Measurements from ENCODE around the gene UXS1. TPM values are rescaled to one million over a fixed set of nuclear protein-coding genes. Genes with fewer than 3 reads are reported as not detected.

The UXS1 gene
- total RNA-seq, 4 donors from 2014 or later, result 18.5 to 26.5 (median 22.8) TPM

DNA sequence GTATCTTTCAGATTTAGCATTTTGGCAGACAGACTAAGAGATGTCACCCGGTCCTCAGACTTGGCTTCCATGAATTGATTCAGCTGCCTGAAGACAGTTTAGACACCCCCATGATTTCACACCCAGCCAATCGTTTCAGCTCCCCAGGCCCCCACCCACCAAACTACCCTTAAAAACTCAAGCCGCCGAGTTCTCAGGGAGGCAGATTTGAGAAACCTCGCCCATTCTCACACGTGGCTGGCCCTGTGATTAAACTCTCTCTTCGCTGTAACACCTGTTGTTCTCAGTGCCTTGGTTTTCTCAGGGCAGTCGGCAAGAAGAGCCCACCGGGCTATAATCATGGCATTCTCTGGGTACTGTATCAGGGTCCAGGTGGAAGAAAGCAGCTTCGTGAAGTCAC lies 35.2 kb downstream of the UXS1 start:
- TF ChIP-seq, protein P1, sequence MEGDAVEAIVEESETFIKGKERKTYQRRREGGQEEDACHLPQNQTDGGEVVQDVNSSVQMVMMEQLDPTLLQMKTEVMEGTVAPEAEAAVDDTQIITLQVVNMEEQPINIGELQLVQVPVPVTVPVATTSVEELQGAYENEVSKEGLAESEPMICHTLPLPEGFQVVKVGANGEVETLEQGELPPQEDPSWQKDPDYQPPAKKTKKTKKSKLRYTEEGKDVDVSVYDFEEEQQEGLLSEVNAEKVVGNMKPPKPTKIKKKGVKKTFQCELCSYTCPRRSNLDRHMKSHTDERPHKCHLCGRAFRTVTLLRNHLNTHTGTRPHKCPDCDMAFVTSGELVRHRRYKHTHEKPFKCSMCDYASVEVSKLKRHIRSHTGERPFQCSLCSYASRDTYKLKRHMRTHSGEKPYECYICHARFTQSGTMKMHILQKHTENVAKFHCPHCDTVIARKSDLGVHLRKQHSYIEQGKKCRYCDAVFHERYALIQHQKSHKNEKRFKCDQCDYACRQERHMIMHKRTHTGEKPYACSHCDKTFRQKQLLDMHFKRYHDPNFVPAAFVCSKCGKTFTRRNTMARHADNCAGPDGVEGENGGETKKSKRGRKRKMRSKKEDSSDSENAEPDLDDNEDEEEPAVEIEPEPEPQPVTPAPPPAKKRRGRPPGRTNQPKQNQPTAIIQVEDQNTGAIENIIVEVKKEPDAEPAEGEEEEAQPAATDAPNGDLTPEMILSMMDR (IDR thresholded peaks at IDR 0.05; ENCODE audit: low read depth), result no peak

DNA sequence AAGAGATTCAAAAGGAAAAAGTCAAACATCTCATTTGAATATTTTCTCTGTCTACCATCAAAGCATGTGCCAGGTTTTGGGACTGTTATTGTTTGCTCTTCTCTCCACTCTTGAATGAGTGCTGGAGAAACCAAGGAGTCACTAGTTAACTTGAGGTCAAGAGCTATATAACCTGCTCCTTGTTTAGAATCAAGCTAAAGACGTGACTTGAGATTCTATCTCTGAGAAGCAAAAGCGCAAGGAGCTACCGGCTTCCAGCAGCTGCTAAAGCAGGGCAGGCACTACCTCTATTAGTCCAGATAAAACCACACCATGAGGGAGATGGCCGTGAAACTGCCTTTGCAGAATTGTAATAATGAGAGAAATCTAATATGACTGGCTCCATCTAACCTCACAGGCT lies 36.0 kb downstream of the UXS1 start:
- TF ChIP-seq, protein P1 (IDR thresholded peaks at IDR 0.05; ENCODE audit: low read depth), result no peak

DNA sequence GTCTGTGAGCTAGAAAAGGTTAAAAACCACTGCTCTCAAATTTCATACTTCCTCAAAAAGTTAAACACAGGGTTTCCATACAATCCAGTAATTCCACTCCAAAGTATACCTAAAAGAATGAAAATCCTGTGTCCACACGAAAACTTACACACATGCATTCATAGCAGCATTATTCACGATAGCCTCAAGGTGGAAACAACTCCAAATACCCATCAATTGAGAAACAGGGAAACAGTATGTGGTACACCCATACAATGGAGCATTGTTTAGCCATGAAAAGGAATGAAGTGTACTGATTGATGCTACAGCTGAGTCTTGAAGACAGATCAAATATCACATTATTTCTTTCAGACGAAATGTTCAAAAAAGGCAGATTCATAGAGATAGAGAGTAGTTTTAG lies 36.7 kb downstream of the UXS1 start:
- TF ChIP-seq, protein P1 (IDR thresholded peaks at IDR 0.05; ENCODE audit: low read depth), result no peak

DNA sequence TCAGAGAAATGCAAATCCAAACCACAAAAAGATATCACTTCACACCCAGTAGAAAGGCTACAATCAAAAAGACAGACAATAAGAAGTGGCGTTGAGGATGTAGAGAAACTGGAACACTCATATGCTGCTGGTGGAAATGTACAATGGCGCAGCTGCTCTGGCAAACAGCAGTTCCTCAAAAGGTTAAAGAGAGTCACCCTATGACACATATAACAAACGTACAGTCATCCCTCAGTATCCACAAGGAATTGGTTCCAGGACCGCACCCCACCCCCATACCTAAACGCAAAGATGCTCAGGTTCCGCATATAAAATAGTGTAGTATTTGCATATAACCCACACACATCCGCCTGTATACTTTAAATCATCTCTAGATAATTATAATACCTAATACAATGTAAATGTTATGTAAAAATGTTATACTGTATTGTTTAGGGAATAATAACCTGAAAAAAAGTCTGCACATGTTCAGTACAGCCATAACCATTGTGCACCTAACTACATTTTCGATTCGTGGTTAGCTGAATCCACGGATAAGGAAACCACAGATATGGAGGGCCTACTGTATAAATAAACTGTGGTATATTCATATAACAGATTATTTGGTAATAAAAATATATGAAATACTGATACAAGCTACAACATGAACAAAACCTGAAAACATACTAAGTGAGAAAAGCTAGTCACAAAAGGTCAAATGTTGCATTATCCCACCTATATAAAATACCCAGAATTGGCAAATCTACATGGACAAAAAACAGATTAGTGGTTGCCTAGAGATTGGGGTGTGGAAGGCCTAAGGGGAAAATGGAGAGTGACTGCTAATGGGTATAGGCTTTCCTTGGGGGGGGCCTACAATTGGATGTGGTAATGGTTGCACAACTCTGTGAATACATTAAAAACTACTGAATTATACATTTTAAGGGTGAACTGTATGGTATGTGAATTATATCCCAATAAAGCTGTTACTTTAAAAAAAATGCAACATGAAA lies 37.5 kb downstream of the UXS1 start:
- TF ChIP-seq, protein P1 (IDR thresholded peaks at IDR 0.05; ENCODE audit: low read depth), result no peak

DNA sequence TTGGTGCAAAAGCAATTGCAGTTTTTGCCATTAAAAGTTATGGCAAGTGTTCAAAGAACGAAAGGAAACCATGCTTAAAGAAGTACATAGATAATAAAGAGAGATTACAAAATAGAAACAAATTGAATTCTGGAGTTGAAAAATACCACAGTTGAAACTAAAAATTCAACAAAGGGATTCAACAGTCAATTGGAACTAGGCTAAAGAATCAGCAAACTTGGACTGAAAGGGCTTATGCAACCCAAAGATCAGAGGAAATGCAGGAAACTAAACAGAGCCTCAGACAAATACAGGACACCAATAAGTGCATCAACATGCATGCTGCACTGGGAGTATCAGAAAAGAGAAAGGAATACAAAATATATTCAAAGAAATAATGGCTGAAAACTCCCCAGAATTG lies 40.3 kb downstream of the UXS1 start:
- TF ChIP-seq, protein P1 (IDR thresholded peaks at IDR 0.05; ENCODE audit: low read depth), result no peak

DNA sequence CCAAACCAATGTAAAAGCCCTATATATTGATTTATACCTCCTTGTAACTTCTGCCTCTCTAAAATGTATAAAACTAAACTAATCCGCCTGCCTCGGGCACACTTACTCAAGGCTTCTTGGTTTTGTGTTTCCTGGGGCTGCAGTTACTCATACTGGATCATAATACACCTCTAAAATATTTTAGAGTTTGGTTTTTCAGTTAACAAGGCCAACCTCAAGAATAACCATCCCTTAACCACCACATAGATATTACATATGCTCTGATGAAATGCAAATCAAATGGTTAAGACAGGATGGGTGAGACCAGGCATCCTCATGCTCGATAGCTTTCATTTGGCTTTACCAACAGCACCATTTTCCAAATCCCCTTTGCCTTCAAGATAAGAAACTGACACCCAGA lies 46.4 kb downstream of the UXS1 start:
- TF ChIP-seq, protein P1 (IDR thresholded peaks at IDR 0.05; ENCODE audit: low read depth), result no peak

DNA sequence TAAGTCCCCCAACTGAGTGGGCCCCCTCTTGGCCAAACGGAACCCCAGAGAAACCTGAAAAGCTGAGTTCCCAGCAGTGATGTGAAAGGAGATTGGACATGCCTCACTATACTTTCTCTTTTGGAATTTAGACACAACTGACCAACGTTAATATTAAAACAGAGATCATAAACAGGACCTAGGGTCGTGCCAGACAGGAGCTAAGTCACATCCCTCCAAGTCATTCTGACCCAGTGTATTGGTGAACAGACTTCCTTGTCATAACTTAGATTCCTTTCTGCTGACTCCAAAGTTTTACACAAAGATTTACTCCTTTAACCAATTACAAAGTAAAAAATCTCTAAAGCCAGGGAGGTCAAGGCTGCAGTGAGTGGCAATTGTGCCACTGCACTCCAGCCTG lies 46.9 kb downstream of the UXS1 start:
- TF ChIP-seq, protein P1 (IDR thresholded peaks at IDR 0.05; ENCODE audit: low read depth), result no peak

Data from subcutaneous adipose tissue (tissue), 4 donors.